Muscle of leg (tissue), 11 donors: ENCODE data around the gene CACNA1C. TPM values are rescaled to one million over a fixed set of nuclear protein-coding genes. Genes with fewer than 3 reads are reported as not detected.

Experiments
- DNase-seq: peaks from one replicate; pipeline ENCODE4 v3.0.0; 2013
- H3K27ac ChIP-seq: one replicate; pipeline ENCODE4 v1.5.1; 2013; ENCODE audit warnings: mild to moderate bottlenecking, low read length, control low read depth
- H3K27me3 ChIP-seq: one replicate; pipeline ENCODE4 v1.6.1; 2013; ENCODE audit warnings: low read length; ENCODE audit not compliant: control insufficient read depth, insufficient read depth
- H3K36me3 ChIP-seq: one replicate; pipeline ENCODE4 v1.6.1; 2013; ENCODE audit warnings: low read length; ENCODE audit not compliant: control insufficient read depth, insufficient read depth
- H3K4me1 ChIP-seq: one replicate; pipeline ENCODE4 v1.6.1; 2013; ENCODE audit warnings: low read length; ENCODE audit not compliant: control insufficient read depth, insufficient read depth
- H3K4me3 ChIP-seq: one replicate; pipeline ENCODE4 v1.5.1; 2013; ENCODE audit warnings: low read length, control low read depth
- H3K9me3 ChIP-seq: replicated peaks from 2 replicates; pipeline ENCODE4 v1.6.1; 2013; ENCODE audit warnings: low read depth, low read length; ENCODE audit not compliant: control insufficient read depth
- WGBS: methylation state at CpG from one replicate; pipeline ENCODE4 v1.1.5; 2013; ENCODE audit warnings: missing lambda C conversion rate; ENCODE audit not compliant: insufficient coverage; 5-methylcytosine and 5-hydroxymethylcytosine counted together
- polyA plus RNA-seq, 8 donors: library from polyadenylated mRNA; unstranded; fragments of 120-200 nt; gene quantifications; one replicate each; pipeline versions ENCODE4 v1.2.1 to v1.2.3, GENCODE V29; 2013; ENCODE audit warnings: inconsistent platforms in 1 of 8, low replicate concordance in 1 of 8; ENCODE audit not compliant: insufficient read length in 8 of 8, insufficient read depth in 1 of 8
- total RNA-seq: library from RNA; stranded (reverse); fragments of 120-200 nt; gene quantifications from one replicate; pipeline ENCODE4 v1.2.4, GENCODE V29; 2013

CACNA1C gene
- total and polyA plus RNA-seq, 9 donors, result 1.9 to 4.3 (median 3.6) TPM

GRCh38 chr12:2074792-2075191 is 22.0 kb downstream of the CACNA1C start:
- no peak overlapping the region for H3K27ac ChIP-seq
- H3K9me3 ChIP-seq, result peaks cover 7% of the 10 kb centered on the region
- WGBS, result no CpG with 5 or more reads among the region's 4 CpGs
- H3K4me3 ChIP-seq, result no peak overlapping the region
- no peaks in the 10 kb centered on the region for H3K4me1 ChIP-seq
- no peaks in the 10 kb centered on the region for H3K27me3 ChIP-seq
- DNase-seq, result no peak
- no peaks in the 10 kb centered on the region for H3K36me3 ChIP-seq

GRCh38 chr12:2075508-2076195 is 22.9 kb downstream of the CACNA1C start:
- Histone ChIP-seq H3K27ac (no peak overlapping the region), H3K4me3 (no peak overlapping the region), H3K4me1 (no peaks in the 10 kb centered on the region), H3K27me3 (no peaks in the 10 kb centered on the region), H3K36me3 (no peaks in the 10 kb centered on the region), H3K9me3 (no peaks in the 10 kb centered on the region)
- 67% methylated on average over 4 of the region's 9 CpGs for WGBS
- DNase-seq, result no peak

GRCh38 chr12:2076196-2076570 is 23.4 kb downstream of the CACNA1C start:
- no peaks in the 10 kb centered on the region for H3K27me3 ChIP-seq
- H3K36me3 ChIP-seq, result no peaks in the 10 kb centered on the region
- H3K27ac ChIP-seq, result no peak overlapping the region
- DNase-seq, result no peak
- H3K4me1 ChIP-seq, result no peaks in the 10 kb centered on the region
- 38% methylated on average over 6 of the region's 9 CpGs for WGBS
- H3K4me3 ChIP-seq, result no peak overlapping the region
- no peaks in the 10 kb centered on the region for H3K9me3 ChIP-seq

GRCh38 chr12:2076728-2077127 is 23.9 kb downstream of the CACNA1C start:
- no peaks in the 10 kb centered on the region for H3K27me3 ChIP-seq
- no peaks in the 10 kb centered on the region for H3K4me1 ChIP-seq
- no peaks in the 10 kb centered on the region for H3K36me3 ChIP-seq
- H3K27ac ChIP-seq, result no peak overlapping the region
- no peak for DNase-seq
- no peaks in the 10 kb centered on the region for H3K9me3 ChIP-seq
- no peak overlapping the region for H3K4me3 ChIP-seq
- 91% methylated on average over 8 of the region's 10 CpGs for WGBS

- no peaks in the 10 kb centered on the region for H3K27me3 ChIP-seq
- H3K4me3 ChIP-seq, result no peak overlapping the region
- no peak for DNase-seq
- no peaks in the 10 kb centered on the region for H3K9me3 ChIP-seq
- no peaks in the 10 kb centered on the region for H3K4me1 ChIP-seq
- no peak overlapping the region for H3K27ac ChIP-seq
- no peaks in the 10 kb centered on the region for H3K36me3 ChIP-seq
These were observed 27.8 kb downstream of the CACNA1C start for GRCh38 chr12:2080604-2081003.

- no peak for DNase-seq
- 86% methylated on average over 6 of the region's 6 CpGs for WGBS
- H3K4me3 ChIP-seq, result no peak overlapping the region
- no peaks in the 10 kb centered on the region for H3K9me3 ChIP-seq
- no peaks in the 10 kb centered on the region for H3K27me3 ChIP-seq
- H3K4me1 ChIP-seq, result no peaks in the 10 kb centered on the region
- no peaks in the 10 kb centered on the region for H3K36me3 ChIP-seq
- no peak overlapping the region for H3K27ac ChIP-seq
These were observed 29.5 kb downstream of the CACNA1C start for GRCh38 chr12:2082321-2082720.

- H3K36me3 ChIP-seq, result no peaks in the 10 kb centered on the region
- H3K27ac ChIP-seq, result no peak overlapping the region
- H3K4me3 ChIP-seq, result no peak overlapping the region
- 25% methylated on average over 1 of the region's 1 CpG for WGBS
- DNase-seq, result no peak
- H3K27me3 ChIP-seq, result no peaks in the 10 kb centered on the region
- H3K4me1 ChIP-seq, result no peaks in the 10 kb centered on the region
- H3K9me3 ChIP-seq, result no peaks in the 10 kb centered on the region
These were observed 30.2 kb downstream of the CACNA1C start for GRCh38 chr12:2083008-2083407.

- Histone ChIP-seq H3K4me1 (no peaks in the 10 kb centered on the region), H3K27ac (no peak overlapping the region), H3K27me3 (no peaks in the 10 kb centered on the region), H3K36me3 (no peaks in the 10 kb centered on the region), H3K4me3 (no peak overlapping the region), H3K9me3 (no peaks in the 10 kb centered on the region)
- WGBS, result no CpG with 5 or more reads among the region's 1 CpG
- no peak for DNase-seq
These were observed 30.8 kb downstream of the CACNA1C start for GRCh38 chr12:2083561-2083960.

- Histone ChIP-seq H3K36me3 (no peaks in the 10 kb centered on the region), H3K4me1 (no peaks in the 10 kb centered on the region), H3K4me3 (no peak overlapping the region), H3K27ac (no peak overlapping the region), H3K9me3 (no peaks in the 10 kb centered on the region), H3K27me3 (no peaks in the 10 kb centered on the region)
- 43% methylated on average over 1 of the region's 4 CpGs for WGBS
- DNase-seq, result peak; percentile 85
These were observed 31.9 kb downstream of the CACNA1C start for GRCh38 chr12:2084553-2085296.

- Histone ChIP-seq H3K9me3 (no peaks in the 10 kb centered on the region), H3K4me3 (no peak overlapping the region), H3K4me1 (no peaks in the 10 kb centered on the region), H3K27ac (no peak overlapping the region), H3K27me3 (no peaks in the 10 kb centered on the region), H3K36me3 (no peaks in the 10 kb centered on the region)
- DNase-seq, result no peak
- 100% methylated on average over 1 of the region's 5 CpGs for WGBS
These were observed 39.6 kb downstream of the CACNA1C start for GRCh38 chr12:2092354-2092753.
